ENCODE measurements around the gene ENPP3.

The ENPP3 gene

DNA sequence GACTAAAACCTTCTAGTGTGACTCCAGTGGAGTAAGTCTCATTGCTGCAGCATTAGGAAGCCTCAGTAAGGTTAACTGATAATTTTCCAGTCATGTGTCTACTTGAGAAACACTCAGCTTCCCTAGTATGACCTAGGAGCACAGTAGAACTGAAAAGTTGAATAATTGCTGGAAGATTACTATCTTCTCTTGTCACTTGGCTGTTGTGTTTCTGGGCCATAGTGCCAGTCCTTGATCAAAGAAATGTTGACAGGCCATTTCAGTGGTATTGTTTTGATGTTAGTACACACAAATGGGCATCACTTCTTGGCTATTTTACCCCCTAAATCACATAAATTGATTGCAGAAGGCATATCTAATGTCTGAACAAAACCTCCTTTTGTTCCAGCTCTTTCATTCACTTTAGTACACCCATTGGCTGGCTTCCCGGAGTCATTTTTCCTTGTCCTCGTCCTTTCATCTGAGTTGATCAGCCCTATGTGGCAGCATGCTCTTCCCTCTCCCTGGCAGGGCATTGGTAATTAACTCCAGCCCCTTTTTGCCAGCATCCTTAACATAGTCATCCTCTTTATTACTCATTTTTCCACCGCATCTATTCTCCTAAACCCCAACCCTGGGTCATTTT, 6.0 kb downstream of the ENPP3 start:
- no peak for DNase-seq (ENCODE audit: low spot score)

DNA sequence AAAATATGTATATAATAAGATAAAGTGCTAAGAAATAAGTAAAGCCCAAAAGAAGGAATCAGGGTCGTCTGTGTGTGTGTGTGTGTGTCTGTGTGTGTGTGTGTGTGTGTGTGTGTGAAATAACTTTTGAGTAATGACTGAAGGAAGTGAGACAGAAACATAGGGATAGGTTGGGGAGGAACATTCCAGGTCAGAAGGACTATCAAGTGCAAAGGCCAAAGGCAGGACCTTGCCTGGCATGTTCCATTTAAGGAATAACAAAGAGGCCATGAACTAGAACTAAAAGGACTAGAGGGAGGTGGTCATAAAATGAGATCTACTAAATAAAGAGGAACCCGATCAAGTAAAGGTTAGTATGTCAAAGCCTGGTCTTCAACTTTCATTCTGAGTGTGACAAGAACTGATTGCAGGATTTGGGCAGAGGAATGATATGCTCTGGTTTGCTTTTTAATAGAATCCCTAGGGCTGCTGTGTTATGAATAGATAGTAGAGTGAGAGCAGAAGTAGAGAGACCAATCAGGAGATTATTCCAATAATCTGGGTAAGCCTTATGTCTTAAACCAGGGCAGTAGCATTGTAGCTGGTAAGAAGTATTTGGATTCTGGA, 6.9 kb downstream of the ENPP3 start:
- no peak for DNase-seq (ENCODE audit: low spot score)

DNA sequence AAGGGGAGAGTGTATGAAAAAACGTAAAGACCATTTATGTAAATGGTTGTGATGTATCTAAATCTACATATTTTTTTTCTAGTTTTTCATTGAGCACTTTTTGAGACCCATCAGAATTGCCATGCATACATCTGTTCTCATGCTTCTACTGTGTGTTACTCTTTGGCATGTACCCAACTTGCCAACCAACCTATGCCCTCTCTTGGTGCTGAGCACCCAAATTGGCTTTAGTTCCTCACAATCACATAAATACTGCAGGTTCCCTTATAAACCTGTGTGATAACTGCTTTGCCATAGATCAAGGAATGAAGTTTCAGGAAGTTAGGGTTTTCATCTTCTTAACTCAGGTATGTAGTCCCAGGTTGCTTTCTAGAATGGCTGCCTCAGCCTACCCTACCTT, 7.8 kb downstream of the ENPP3 start:
- DNase-seq (ENCODE audit: low spot score) = no peak

DNA sequence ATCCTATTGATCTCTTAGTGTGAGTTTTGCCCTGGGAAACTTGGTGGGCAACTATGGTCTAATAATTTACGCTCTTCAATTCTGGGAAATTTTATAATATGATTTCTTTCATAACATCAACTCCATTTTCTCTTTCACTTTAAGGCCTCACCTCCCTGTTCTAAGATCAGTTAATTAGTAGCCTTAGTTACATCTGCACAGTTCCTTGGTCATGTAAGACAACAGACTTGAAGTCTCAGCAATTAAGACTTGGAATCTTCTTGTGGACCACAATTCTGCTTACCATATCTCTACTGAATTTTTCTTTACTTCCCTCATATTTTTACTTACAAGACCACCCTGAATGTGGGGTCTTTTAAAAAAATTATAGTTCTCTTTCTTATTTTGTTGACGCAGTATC, 8.7 kb downstream of the ENPP3 start:
- no peak for DNase-seq (ENCODE audit: low spot score)

DNA sequence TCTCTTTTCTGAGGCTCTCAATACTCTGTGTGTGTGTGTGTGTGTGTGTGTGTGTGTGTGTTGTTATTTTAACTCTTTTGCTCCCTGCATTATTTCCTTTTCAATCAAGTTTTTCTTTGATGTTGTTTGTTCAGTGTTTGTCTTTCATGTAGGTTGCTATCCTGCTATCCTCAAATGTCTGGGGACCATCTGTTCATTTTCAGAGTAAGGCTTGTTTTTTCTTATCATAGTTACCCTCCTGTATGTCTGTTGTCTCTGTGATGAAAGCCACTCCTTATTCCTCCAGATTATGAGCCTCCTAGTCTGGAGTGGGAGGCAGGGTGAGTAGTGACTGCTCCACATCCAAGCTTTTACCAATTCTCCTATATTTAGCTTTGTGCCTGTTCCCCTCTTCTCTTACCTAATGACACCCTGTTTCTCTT, 9.2 kb downstream of the ENPP3 start:
- no peak for DNase-seq (ENCODE audit: low spot score)

DNA sequence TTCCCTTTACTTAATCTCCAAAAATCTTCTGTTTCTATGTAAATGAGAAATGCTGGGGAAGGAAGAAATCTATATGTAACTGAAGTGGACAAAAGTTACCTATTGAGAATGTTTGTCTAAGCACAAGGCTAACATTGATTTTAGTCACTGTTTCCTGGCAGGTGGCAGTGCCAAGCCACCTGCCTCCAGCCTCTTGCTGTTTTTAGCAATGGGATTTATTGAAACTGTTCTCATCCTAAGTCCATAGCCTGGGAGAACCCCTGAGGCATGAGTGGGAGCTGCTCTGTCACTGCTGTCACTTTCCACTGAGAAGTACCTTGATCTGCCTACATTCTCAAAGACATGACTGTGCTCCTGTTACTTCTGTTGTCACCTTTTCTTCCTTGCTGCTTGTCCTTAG, 14.7 kb downstream of the ENPP3 start:
- DNase-seq (ENCODE audit: low spot score) = no peak

DNA sequence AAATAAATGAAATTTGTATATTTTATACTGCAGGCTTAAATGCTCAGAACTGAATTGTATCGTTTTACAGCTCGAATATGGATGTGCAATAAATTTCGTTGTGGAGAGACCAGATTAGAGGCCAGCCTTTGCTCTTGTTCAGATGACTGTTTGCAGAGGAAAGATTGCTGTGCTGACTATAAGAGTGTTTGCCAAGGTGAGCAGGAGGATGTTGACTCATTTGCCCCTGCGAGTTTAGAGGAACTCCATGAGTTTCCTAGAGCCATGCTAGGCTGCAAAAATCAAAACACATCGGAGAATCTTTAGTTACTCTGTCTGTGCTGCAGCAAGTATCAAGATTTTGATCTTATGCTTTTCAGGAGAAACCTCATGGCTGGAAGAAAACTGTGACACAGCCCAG, 15.4 kb downstream of the ENPP3 start:
- peak; percentile 8 for DNase-seq (ENCODE audit: low spot score)

DNA sequence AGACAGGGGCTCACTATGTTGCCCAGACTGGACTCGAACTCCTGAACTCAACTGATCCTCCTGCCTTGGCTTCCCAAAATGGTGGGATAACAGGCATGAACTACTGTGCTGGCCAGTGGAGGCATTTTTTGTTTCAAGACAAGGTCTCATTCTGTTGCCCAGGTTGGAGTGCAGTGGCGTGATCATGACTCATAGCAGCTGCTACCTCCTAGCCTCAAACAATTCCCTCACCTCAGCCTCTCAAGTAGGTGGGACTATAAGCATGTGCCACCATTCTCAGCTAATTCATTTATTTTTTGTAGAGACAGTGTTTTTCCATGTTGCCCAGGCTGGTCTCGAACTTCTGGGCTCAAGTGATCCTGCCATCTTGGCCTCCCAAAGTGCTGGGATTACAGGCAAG, 17.2 kb downstream of the ENPP3 start:
- no peak for DNase-seq (ENCODE audit: low spot score)

DNA sequence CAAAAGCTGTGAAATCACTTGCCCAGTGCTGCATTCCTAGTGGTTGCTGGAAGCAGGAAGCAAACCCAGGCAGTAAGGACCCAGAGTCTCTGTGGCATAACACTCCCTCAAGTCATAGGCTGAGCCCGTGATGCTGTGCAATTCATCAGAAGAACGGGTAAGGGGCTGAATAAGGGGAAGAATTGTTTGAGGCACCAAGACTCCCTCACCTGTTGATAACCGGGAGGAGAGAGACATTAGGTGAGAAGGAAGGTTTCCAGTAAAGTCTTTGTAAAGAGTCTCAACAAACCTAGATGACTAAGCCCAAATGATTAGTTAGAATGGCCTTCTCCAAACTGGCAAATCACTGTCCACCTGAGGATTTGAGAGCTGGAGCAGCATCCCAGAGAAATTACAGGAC, 18.3 kb downstream of the ENPP3 start:
- DNase-seq (ENCODE audit: low spot score) = no peak

DNA sequence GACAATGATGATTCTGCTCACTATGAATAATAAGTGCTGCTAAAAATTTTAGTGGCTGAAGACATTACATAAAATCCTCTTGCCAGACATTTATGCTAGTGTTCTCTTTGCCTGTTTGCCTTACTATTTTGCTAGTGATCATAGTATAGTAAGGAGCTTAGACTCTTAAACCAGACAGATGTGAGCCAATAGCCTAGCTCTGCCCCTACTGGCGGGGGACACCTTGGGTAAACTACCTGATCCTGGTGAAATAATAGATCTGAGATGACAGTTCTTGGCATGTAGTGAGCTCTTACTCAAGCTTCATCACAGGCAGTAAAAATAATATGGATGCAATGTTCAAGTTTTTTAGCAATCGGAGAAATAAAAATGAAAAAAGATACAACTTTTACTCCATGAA, 18.8 kb downstream of the ENPP3 start:
- no peak for DNase-seq (ENCODE audit: low spot score)

DNA sequence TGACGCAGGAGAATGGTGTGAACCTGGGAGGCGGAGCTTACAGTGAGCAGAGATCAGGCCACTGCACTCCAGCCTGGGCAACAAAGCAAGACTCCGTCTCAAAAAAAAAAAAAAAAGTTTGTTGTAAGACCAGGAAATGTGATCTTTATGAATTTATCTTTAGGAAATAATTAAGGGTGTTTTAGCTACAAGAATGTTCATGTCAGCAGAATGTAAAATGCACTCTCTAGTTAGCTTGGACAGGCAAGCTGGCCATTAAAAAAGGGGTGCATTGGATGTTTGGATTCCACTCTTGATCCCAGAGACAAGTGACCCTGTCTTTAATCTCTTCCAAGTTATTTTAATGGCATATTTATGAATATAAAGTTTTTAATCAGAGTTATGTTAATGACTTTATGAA, 19.6 kb downstream of the ENPP3 start:
- DNase-seq (ENCODE audit: low spot score) = no peak

DNA sequence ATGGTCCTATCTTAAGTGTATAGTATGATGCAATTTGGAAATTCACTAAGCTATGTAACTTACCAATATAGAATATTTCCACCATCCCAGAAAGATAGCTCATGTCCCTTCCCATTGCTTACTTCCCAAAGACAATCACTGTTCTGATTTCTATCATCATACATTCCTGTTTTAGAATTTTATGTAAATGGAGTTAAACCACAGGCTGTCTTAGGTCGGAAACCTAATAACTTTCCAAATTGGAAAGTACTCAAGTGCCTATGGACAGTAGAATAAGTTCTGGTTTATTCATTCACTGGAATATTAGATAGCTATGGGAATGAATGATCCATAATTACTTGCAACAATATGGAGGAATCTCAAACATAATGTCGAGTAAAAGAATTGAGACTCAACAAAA, 20.1 kb downstream of the ENPP3 start:
- DNase-seq (ENCODE audit: low spot score) = no peak

DNA sequence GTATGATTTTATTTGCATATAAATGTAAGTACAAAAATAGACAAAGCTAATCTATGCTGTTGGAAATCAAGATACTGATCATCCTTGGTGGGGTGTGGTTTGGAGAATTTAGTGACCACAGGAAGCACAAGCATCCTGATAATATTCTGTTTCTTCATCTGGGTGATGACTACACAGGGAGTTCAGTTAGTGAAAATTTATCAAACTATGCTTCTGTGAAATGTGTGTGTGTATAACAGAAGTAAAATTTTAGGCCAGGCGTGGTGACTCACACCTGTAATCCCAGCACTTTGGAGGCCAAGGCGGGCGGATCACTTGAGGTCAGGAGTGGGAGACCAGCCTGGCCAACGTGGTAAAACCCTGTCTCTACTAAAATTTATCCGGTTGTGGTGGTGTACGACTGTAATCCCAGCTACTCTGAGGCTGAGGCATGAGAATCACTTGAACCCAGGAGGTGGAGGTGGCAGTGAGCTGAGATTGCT, 20.6 kb downstream of the ENPP3 start:
- DNase-seq (ENCODE audit: low spot score) = no peak

DNA sequence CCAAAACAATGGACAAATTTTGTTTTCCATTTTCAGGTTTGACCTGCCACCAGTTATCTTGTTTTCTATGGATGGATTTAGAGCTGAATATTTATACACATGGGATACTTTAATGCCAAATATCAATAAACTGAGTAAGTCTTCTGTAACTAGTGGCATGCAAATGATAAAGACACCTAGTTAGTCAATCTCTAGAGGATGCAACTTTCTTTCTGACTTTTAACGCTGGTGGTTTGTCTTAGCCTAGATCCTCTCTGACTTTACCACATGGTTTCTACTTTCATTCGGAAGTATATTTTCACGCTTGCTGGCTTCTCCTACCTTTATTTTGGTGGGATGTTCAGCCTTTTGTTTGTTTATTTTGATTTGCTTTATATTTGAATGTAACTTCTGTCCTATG, 21.2 kb downstream of the ENPP3 start:
- DNase-seq (ENCODE audit: low spot score) = no peak

DNA sequence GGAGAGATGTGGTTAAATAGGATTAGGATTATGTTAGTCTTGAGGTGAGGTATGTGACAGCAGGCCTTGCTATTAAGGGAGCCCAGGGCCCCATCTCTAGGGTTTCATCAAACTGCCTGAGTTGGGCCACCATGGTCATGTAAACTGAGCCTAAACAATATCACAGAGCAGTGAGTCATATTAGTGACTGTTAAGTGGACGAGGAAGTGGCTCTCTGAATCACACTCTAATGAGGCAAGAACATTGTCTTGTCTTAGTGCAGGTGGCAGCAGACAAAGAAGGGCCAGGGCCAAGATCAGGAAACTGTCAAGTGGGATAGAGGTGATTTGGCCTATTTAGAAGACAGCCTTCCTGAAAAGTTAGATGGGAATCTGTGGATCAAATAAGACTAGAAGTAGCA, 23.1 kb downstream of the ENPP3 start:
- DNase-seq (ENCODE audit: low spot score) = peak; percentile 58

DNA sequence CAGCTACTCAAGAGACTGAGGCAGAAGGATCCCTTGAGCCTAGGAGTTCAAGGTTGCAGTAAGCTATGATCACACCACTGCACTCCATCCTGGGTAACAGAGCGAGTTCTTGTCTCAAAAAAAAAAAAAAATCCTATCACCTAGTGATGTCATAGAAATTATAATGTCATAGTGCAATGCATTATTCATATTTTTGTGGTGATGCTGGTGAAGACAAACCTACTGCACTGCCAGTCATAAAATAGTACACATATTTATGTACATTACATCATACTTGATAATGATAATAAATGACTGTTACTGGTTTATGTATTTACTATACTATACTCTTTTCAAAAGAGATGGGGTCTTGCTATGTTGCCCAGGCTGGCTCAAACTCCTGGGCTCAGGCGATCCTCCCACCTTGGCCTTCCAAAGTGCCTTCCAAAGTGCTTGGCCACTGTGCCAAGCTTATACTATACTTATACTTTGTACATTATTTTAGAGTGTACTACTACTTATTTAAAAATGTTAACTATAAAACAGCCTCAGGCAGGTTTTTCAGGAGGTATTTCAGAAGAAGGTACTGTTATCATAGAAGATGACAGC, 26.6 kb downstream of the ENPP3 start:
- no peak for DNase-seq (ENCODE audit: low spot score)

DNA sequence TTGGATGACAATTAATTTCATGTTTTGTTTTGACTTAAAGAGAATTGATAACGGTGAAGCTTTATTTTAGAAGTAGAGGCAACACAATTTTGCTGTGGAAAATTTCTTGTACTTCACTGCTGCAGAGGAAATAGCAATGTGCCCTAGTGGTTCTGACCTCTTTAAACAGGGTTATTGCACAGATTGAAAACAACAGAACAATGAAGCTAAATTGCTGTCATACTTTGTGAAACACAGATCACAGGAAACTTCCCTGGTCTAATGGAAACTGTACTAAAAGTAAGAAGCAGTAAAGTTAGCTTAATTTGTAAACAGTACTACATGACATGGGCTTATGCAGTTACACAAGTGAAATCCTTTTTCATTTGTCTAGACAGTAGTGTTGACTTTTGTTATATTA, 32.8 kb downstream of the ENPP3 start:
- no peak for DNase-seq (ENCODE audit: low spot score)

DNA sequence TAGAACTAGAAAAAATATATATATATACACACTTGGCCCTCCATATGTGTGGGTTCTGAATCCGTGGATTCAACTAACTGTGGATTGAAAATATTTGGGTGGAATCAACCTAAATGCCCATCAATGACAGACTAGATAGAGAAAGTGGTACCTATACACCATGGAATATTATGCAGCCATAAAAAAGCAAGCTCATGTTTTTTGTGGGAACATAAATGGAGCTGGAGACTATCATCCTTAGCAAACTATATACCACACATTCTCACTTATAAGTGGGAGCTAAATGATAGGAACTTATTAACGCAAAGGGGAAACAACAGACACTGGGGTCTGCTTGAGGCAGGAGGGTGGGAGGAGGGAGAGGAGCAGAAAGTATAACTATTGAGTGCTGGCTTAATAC, 36.1 kb downstream of the ENPP3 start:
- no peak for DNase-seq (ENCODE audit: low spot score)

DNA sequence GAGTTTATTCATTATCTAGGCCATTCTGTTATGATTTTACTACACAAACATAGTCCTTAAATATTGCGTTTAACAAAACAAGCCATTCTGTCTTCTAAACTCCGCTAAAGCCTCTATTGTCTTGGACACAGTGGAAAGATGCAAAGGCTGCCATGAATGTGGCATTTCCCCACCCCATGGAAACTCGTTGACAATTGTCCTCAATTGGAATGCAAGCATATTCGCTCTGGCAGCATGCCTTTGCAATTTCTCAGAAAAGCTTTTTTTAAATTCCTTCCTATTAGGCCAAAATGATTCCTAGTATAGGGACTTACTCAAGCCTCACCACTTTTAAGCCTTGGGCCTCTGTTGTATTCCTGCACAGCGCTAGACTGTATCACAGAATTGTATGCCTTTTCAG, 41.3 kb downstream of the ENPP3 start:
- no peak for DNase-seq (ENCODE audit: low spot score)

DNA sequence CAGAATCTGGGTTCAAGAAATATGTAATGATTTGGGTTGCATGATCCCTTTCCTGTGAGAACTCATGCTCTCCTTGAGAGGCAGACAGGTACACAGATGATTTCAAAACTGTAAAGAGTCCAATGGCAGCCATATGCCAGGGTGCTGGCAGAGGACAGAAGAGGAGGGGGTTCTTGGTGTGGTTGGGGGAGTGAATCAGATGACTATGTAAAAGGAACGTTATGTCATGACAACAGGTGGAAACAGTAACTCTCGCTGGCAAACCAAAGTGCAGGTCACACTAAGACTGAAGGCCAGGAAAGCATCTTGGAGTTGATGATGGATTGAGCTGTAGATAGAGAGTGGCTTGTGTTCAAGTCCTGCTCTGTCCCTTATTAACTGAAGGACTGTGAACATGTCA, 43.8 kb downstream of the ENPP3 start:
- DNase-seq (ENCODE audit: low spot score) = no peak

DNA sequence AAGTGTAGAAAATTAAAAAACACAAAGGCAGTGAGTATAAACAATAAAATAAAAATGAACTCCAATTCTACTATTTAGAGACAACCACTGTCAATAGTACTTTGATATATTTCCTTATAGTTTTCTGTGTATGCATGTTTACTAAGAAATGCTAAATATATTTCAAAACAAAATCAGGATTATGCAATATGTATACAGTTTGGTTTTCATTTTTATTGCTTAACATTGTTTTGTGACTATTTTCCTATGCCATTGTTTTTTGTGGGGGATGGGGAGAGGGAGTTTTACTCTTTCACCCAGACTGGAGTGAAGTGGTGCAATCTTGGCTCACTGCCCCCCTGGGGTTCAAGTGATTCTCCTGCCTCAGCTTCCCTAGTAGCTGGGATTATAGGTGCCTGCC, 44.5 kb downstream of the ENPP3 start:
- no peak for DNase-seq (ENCODE audit: low spot score)

DNA sequence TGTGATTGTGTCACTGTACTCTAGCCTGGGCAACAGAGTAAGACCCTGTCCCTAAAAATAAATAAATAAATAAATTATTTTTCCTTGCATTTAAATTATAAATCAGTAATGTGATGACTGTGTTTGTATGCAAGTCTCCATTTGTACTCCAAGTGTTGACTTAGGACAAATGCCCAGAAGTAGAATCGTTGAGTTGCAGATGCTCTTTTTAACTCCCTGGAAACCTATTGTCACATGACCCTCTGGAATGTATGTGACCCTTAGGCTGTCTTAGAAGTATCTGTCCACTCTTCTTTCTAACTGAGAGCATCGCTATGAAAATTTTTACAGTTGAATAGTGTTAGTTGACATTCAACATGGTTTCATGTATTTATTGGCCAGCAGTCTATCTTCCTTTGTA, 45.3 kb downstream of the ENPP3 start:
- no peak for DNase-seq (ENCODE audit: low spot score)

DNA sequence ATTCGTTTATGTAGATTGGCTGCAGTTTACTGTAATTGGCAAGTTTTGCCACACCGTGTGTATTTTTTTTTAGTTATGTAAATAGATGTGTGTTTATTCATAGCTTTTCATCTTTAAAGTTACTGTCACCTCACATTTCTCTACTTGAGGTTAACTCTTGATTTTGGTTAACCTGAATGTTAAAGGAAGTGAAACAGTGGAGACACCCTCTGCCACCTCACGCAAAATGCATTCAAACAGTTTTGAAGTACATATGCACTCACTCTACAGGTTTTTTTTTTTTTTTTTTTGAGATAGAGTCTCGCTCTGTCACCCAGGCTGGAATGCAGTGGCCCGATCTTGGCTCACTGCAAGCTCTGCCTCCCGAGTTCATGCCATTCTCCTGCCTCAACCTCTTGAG, 46.4 kb downstream of the ENPP3 start:
- DNase-seq (ENCODE audit: low spot score) = no peak

DNA sequence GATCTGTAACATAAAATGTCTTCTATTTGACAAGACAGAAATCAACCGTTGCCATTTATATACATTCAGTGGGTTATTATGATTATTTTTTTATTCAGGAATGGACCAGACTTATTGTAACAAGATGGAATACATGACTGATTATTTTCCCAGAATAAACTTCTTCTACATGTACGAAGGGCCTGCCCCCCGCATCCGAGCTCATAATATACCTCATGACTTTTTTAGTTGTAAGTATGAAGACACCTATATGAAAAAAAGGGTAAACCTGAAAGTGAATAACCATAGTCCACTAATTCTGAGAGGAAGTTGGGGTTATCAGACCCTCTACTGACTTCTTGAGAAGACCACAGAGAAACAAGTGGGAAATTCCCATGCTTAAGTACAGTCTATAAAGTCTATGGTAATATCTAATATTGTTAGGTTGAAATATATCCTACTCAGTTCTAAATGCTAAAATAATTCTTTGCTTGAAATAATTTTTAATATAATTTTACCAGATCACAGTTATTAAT, 48.2 kb downstream of the ENPP3 start:
- DNase-seq (ENCODE audit: low spot score) = no peak
